Measurements from ENCODE around the gene RARRES1. TPM values are rescaled to one million over a fixed set of nuclear protein-coding genes. Genes with fewer than 3 reads are reported as not detected.

Gene RARRES1
- total RNA-seq, 3 donors from 2014 or later, result 42.7 to 72.0 (median 43.8) TPM

GRCh38 chr3:158671821-158672214 lies 60.4 kb downstream of the RARRES1 start:
- peaks cover 6% of the 10 kb centered on the region for H3K4me1 ChIP-seq (ENCODE audit: low read depth)
- TF ChIP-seq CTCF (IDR thresholded peaks at IDR 0.05), result no peak
- intact Hi-C loops (cut with DNase I, micrococcal nuclease), result loop anchor here in 1 of 2 donors (5.0 kb wide), 1 partner anchor 55 kb away; no protein-coding TSS in a partner anchor
- H3K9me3 ChIP-seq, result no peaks in the 10 kb centered on the region
- peaks cover 5% of the 10 kb centered on the region for H3K36me3 ChIP-seq (ENCODE audit: low read depth)
- H3K4me3 ChIP-seq, result peak overlapping the region; percentile 22
- ATAC-seq (peak; percentile 5), DNase-seq (peak in 1 of 3 donors; percentile 12)

GRCh38 chr3:158668506-158668905 lies 63.8 kb downstream of the RARRES1 start:
- no peak for ATAC-seq
- H3K4me1 ChIP-seq (ENCODE audit: low read depth), result peaks cover 4% of the 10 kb centered on the region
- no peaks in the 10 kb centered on the region for H3K9me3 ChIP-seq
- intact Hi-C loops (cut with DNase I, micrococcal nuclease), result loop anchor here in 1 of 2 donors (10.0 kb wide), 1 partner anchor 126 kb away; no protein-coding TSS in a partner anchor
- TF ChIP-seq CTCF (IDR thresholded peaks at IDR 0.05), result no peak
- no peak overlapping the region for H3K4me3 ChIP-seq
- peaks cover 5% of the 10 kb centered on the region for H3K36me3 ChIP-seq (ENCODE audit: low read depth)
- no peak for DNase-seq

GRCh38 chr3:158666416-158666815 lies 65.8 kb downstream of the RARRES1 start:
- ATAC-seq, result no peak
- Histone ChIP-seq H3K4me1 (ENCODE audit: low read depth) (no peaks in the 10 kb centered on the region), H3K9me3 (no peaks in the 10 kb centered on the region), H3K36me3 (ENCODE audit: low read depth) (peaks cover 5% of the 10 kb centered on the region), H3K4me3 (no peak overlapping the region)
- TF ChIP-seq CTCF (IDR thresholded peaks at IDR 0.05), result no peak
- no peak for DNase-seq
- intact Hi-C loops (cut with DNase I, micrococcal nuclease), result loop anchor here in 1 of 2 donors (10.0 kb wide), 1 partner anchor 128 kb away; no protein-coding TSS in a partner anchor

- no peaks in the 10 kb centered on the region for H3K9me3 ChIP-seq
- no peak for TF ChIP-seq CTCF (IDR thresholded peaks at IDR 0.05)
- H3K4me3 ChIP-seq, result no peak overlapping the region
- peaks cover 5% of the 10 kb centered on the region for H3K36me3 ChIP-seq (ENCODE audit: low read depth)
- no peaks in the 10 kb centered on the region for H3K4me1 ChIP-seq (ENCODE audit: low read depth)
- DNase-seq, result no peak
- ATAC-seq, result no peak
- intact Hi-C loops (cut with DNase I, micrococcal nuclease), result loop anchor here in 1 of 2 donors (10.0 kb wide), 1 partner anchor 131 kb away; no protein-coding TSS in a partner anchor
These were observed 68.4 kb downstream of the RARRES1 start for GRCh38 chr3:158663832-158664231.

GRCh38 chr3:158663246-158663645 lies 69.0 kb downstream of the RARRES1 start:
- DNase-seq (no peak), ATAC-seq (no peak)
- no peak for TF ChIP-seq CTCF (IDR thresholded peaks at IDR 0.05)
- Histone ChIP-seq H3K9me3 (no peaks in the 10 kb centered on the region), H3K4me1 (ENCODE audit: low read depth) (no peaks in the 10 kb centered on the region), H3K36me3 (ENCODE audit: low read depth) (peaks cover 5% of the 10 kb centered on the region), H3K4me3 (no peak overlapping the region)
- intact Hi-C loops (cut with DNase I, micrococcal nuclease), result loop anchor here in 1 of 2 donors (10.0 kb wide), 1 partner anchor 132 kb away; no protein-coding TSS in a partner anchor
